Spleen (tissue), 11 donors: ENCODE results near the gene CNIH3. TPM values are rescaled to one million over a fixed set of nuclear protein-coding genes. Genes with fewer than 3 reads are reported as not detected.

Experiments
- DNase-seq: peaks from one replicate; pipeline ENCODE4 v3.0.0-alpha.2; 2020
- H3K27ac ChIP-seq, 8 donors: fragments of 200-600 bp; sonication (generic) in 7 of 8; 1 replicate in 4 of 8; 2 replicates in 4 of 8; pipeline versions ENCODE4 v1.5.0 to v1.8.0; 2016 to 2021; ENCODE audit warnings: inconsistent platforms in 4 of 8, mild to moderate bottlenecking in 4 of 8, moderate library complexity in 1 of 8
- H3K27me3 ChIP-seq, 7 donors: fragments of 200-600 bp; sonication (generic) in 6 of 7; replicated peaks in 1 of 7; 1 replicate in 4 of 7; 2 replicates in 3 of 7; pipeline versions ENCODE4 v1.5.0 to v1.8.0; 2016 to 2021; ENCODE audit warnings: inconsistent platforms in 3 of 7, mild to moderate bottlenecking in 1 of 7
- H3K36me3 ChIP-seq, 6 donors: fragments of 200-600 bp; sonication (generic) in 5 of 6; 1 replicate in 4 of 6; 2 replicates in 2 of 6; pipeline versions ENCODE4 v1.5.0 to v1.8.0; 2016 to 2021; ENCODE audit warnings: inconsistent platforms in 2 of 6
- H3K4me1 ChIP-seq, 6 donors: fragments of 200-600 bp; sonication (generic) in 5 of 6; 1 replicate in 3 of 6; 2 replicates in 3 of 6; pipeline versions ENCODE4 v1.5.0 to v1.8.0; 2016 to 2021; ENCODE audit warnings: inconsistent platforms in 3 of 6
- H3K4me3 ChIP-seq, 8 donors: fragments of 200-600 bp; sonication (generic) in 7 of 8; 1 replicate in 4 of 8; 2 replicates in 4 of 8; pipeline versions ENCODE4 v1.5.0 to v1.8.0; 2016 to 2021; ENCODE audit warnings: inconsistent platforms in 4 of 8, mild to moderate bottlenecking in 4 of 8, moderate library complexity in 2 of 8
- H3K9me3 ChIP-seq, 8 donors: fragments of 200-600 bp; sonication (generic) in 7 of 8; 1 replicate in 4 of 8; 2 replicates in 4 of 8; pipeline versions ENCODE4 v1.5.0 to v1.8.0; 2016 to 2021; ENCODE audit warnings: inconsistent platforms in 4 of 8
- POLR2A ChIP-seq, 3 donors: fragments of 450-650 bp; IDR thresholded peaks; one replicate each; pipeline ENCODE4 v1.5.1; 2017; ENCODE audit warnings: antibody characterized with exemption in 3 of 3, mild to moderate bottlenecking in 1 of 3
- POLR2AphosphoS5 ChIP-seq, 3 donors: sonication (generic); formaldehyde crosslinking; IDR thresholded peaks; one replicate each; pipeline ENCODE4 v1.5.1; 2017; ENCODE audit warnings: antibody characterized with exemption in 3 of 3
- WGBS, 5 donors: extraction: QIAGEN DNeasy Blood & Tissue Kit in 3 of 5; methylation state at CpG; one replicate each; pipeline versions ENCODE4 v1.1.5 to v1.1.7; 2013 to 2018; 5-methylcytosine and 5-hydroxymethylcytosine counted together
- intact Hi-C: fragments of 100-400 bp; cut with DNase I; formaldehyde crosslinking; loops from one replicate; pipeline ENCODE4 v1.15.0; 2023; ENCODE audit warnings: low total_unique reads
- polyA plus RNA-seq, 3 donors: library from polyadenylated mRNA; stranded (reverse); fragments of 200-250 nt; gene quantifications; one replicate each; pipeline ENCODE4 v1.2.1, GENCODE V29; 2013
- total RNA-seq, 7 donors: library from RNA; depleted of rRNA in 3 of 7; stranded (reverse); fragments of >200 nt in 3 of 7; fragmentation: NEBNext Ultra II Directional in 4 of 7; extraction: Animal tissue kit (Norgen Biotek cat#: 25700) in 4 of 7; gene quantifications; one replicate each; pipeline versions ENCODE4 v1.1.0 to v1.2.1, GENCODE V29; 2016 to 2021
- TF ChIP-seq, protein P1 (sequence below), 11 experiments: fragments of 200-600 bp in 7 of 11; fragments of 450-650 bp in 4 of 11; sonication (generic) in 4 of 11; IDR thresholded peaks in 8 of 11; conservative IDR thresholded peaks in 3 of 11; 1 replicate in 7 of 11; 2 replicates in 4 of 11; pipeline versions ENCODE4 v1.4.0 to v1.8.0; 2016 to 2021; ENCODE audit warnings: antibody characterized with exemption in 11 of 11, inconsistent platforms in 4 of 11, mild to moderate bottlenecking in 1 of 11
- donor health status: healthy with polysubstance abuse.
- donor health status: DM: no; HTN: no; CAD: no; lungs with moderate emphysema.
- donor health status: DM: no; HTN: no; CAD: no.
- donor health status: Bipolar disorder and iron deficiency.
- donor health status: healthy.
- donor health status: DM: no; HTN: no; CAD: no.
- donor health status: DM: yes; HTN: yes; CAD: no.

The CNIH3 gene
- total and polyA plus RNA-seq, 10 donors = 0.68 to 4.1 (median 2.0) TPM

DNA sequence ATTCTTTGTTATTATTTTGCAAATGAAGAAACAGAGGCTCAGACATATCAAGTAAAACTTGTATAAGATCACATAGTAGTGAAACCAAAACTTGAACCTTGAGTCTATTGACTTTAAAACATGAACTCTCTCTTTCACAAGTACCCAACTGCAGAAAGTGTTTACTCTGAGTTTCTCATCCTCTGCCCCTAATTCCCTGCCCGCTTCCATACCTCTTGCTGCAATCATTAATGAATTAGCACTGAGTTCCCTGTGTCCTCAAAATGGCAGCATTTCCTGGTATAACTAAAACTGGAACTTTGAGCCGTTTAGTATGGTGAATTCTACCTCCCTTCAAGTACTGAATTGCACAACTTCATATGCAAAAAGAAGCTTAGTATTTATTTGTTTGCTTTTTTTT is 165.7 kb downstream of the CNIH3 start:
- H3K36me3 ChIP-seq = no peaks in the 10 kb centered on the region
- 58 to 81% (median 63%) methylated on average over 2 of the region's 2 CpGs for WGBS, 5 donors
- intact Hi-C loops = no loop called here
- TF ChIP-seq POLR2A (IDR thresholded peaks at IDR 0.05) (no peak), POLR2AphosphoS5 (IDR thresholded peaks at IDR 0.05) (no peak)
- no peaks in the 10 kb centered on the region for H3K27me3 ChIP-seq
- no peaks in the 10 kb centered on the region for H3K9me3 ChIP-seq
- DNase-seq = no peak
- H3K4me1 ChIP-seq = peaks cover 0 to 15% (median 4%) of the 10 kb centered on the region in 6 donors
- no peak overlapping the region for H3K4me3 ChIP-seq
- H3K27ac ChIP-seq = no peak overlapping the region

DNA sequence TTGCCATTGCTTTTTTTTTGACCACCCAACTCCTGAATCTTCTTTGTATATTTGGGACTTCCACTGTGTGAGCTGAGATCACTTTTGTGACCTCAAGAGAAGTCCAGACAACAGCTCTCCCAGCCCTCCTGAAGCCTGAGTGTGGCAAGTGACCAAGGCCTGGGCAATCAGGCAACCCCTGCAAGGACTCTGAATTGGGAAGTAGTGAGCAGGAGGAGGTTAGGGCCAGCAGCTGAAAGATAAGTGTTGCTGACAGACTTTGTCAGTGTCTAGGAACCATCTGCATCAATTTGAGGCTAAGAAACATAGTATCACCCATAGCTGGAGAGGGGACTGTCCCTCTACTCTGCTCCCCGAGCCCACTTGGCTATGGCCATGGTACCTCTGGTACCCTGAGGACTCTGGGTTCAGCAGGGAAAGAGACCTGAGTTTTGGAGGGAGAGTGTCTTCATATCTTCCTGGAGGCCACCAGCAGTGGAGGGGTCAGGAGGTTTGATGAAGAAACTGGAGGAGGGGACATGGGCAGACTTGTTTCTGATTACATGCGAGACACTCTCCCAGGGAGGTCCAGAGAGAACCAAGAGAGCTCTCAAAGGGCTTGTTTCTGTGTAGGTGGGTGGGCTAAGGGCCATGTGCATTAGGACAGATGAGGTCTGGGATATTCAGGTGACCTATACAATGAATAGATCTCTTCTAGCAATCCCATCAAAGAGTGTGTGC is 166.3 kb downstream of the CNIH3 start:
- no peak overlapping the region for H3K4me3 ChIP-seq
- intact Hi-C loops = no loop called here
- TF ChIP-seq POLR2A (IDR thresholded peaks at IDR 0.05) (no peak), POLR2AphosphoS5 (IDR thresholded peaks at IDR 0.05) (no peak)
- TF ChIP-seq, protein P1, sequence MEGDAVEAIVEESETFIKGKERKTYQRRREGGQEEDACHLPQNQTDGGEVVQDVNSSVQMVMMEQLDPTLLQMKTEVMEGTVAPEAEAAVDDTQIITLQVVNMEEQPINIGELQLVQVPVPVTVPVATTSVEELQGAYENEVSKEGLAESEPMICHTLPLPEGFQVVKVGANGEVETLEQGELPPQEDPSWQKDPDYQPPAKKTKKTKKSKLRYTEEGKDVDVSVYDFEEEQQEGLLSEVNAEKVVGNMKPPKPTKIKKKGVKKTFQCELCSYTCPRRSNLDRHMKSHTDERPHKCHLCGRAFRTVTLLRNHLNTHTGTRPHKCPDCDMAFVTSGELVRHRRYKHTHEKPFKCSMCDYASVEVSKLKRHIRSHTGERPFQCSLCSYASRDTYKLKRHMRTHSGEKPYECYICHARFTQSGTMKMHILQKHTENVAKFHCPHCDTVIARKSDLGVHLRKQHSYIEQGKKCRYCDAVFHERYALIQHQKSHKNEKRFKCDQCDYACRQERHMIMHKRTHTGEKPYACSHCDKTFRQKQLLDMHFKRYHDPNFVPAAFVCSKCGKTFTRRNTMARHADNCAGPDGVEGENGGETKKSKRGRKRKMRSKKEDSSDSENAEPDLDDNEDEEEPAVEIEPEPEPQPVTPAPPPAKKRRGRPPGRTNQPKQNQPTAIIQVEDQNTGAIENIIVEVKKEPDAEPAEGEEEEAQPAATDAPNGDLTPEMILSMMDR (IDR thresholded peaks at IDR 0.05 in 8 of 11, conservative IDR thresholded peaks at IDR 0.05 in 3 of 11) = no peak
- no peak for DNase-seq
- WGBS, 5 donors = 83 to 88% (median 84%) methylated on average over 2 of the region's 2 CpGs
- H3K9me3 ChIP-seq = no peaks in the 10 kb centered on the region
- peaks cover 0 to 15% (median 4%) of the 10 kb centered on the region in 6 donors for H3K4me1 ChIP-seq
- no peaks in the 10 kb centered on the region for H3K36me3 ChIP-seq
- H3K27ac ChIP-seq = no peak overlapping the region
- H3K27me3 ChIP-seq = no peaks in the 10 kb centered on the region

DNA sequence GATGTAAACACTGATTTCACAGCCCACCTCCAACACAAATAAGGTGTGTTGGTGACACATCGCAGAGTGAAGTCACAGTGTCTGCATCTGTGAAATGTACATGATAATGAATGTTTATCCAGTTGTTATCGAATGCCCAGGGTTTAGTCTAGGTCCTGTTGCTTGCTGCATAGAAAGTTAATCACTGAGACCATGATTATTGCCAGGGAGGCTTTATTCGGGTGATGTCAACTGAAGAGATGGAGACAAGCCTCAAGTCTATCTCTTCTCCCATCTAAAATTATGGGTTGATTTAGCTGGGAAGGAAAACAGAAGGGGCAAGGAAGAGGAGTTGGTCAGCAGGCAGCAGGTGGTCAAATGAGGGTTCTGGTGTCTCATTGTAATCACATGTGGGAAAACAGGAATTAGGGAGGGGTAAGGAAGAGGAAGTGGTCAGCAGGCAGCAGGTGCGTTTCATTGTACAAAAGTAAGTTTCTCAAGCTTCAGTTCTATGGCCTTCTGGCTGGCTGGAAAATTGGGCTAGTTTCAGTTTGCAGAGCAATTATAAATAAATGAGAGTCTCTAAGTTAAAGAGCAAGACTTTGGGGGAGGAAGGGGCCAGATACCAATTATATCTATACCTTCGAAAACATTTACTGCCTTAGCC is 167.0 kb downstream of the CNIH3 start:
- Histone ChIP-seq H3K9me3 (no peaks in the 10 kb centered on the region), H3K4me1 (peaks cover 0 to 15% (median 4%) of the 10 kb centered on the region in 6 donors)

DNA sequence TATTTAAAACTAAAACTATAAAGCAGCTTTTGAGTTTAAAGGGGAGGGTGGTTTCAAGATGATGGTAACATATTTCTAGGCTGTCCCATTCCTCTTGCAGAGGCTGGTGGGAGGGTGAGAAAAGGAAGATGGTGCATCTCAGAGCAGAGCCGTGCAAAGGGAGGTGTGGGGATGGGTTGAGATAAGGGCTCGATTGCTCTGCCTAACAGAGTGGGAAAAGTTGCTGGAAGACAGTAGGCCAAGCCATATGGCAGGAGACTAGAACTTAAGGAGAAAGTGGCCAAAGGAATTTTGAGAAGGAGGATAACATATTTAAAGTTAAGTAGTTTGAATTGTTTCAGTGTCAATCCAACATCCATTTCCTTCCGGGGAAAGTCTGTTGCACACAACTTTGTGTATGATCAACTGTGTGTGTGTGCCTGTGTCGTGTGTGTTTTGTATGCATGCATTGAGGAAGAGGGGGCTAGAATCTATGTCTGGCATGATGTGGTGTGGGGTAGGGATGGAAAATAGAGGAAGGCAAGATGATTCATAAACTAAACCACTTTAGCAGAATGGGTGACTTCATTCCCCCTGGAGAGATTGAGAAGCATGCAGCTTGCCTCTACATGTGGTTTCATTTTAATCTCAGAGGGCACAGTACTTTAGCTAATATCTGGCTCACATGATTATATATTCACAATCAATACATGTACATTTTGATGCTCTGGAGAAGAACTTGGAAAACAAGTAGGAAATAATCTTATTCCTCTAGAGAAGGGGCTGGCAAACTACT is 168.3 kb downstream of the CNIH3 start:
- H3K27ac ChIP-seq = peak overlapping the region in 5 of 8 donors; percentile 3 to 61 (median 23)
- intact Hi-C loops = no loop called here
- DNase-seq = no peak
- H3K36me3 ChIP-seq = no peaks in the 10 kb centered on the region
- no peak for TF ChIP-seq POLR2AphosphoS5 (IDR thresholded peaks at IDR 0.05)
- TF ChIP-seq, protein P1 (IDR thresholded peaks at IDR 0.05 in 8 of 11, conservative IDR thresholded peaks at IDR 0.05 in 3 of 11) = no peak
- no peak for TF ChIP-seq POLR2A (IDR thresholded peaks at IDR 0.05)
- WGBS, 5 donors = 77 to 85% (median 81%) methylated on average over 4 of the region's 4 CpGs
- no peaks in the 10 kb centered on the region for H3K9me3 ChIP-seq
- no peaks in the 10 kb centered on the region for H3K27me3 ChIP-seq
- H3K4me3 ChIP-seq = no peak overlapping the region
- H3K4me1 ChIP-seq = peaks cover 0 to 15% (median 4%) of the 10 kb centered on the region in 6 donors

More for the DNA sequence above, 167.0 kb downstream of the CNIH3 start:
- intact Hi-C loops = no loop called here
- Histone ChIP-seq H3K27ac (peak overlapping the region in 4 of 8 donors; percentile 11 to 61 (median 40)), H3K36me3 (no peaks in the 10 kb centered on the region), H3K4me3 (no peak overlapping the region), H3K27me3 (no peaks in the 10 kb centered on the region)
- 49 to 61% (median 58%) methylated on average over 5 of the region's 5 CpGs for WGBS, 5 donors
- no peak for TF ChIP-seq POLR2A (IDR thresholded peaks at IDR 0.05)
- TF ChIP-seq, protein P1 (IDR thresholded peaks at IDR 0.05 in 8 of 11, conservative IDR thresholded peaks at IDR 0.05 in 3 of 11) = no peak
- no peak for TF ChIP-seq POLR2AphosphoS5 (IDR thresholded peaks at IDR 0.05)
- no peak for DNase-seq
